H1 (cell line): ENCODE results near the gene TNS4.

Source experiments
- EP300 ChIP-seq, 2 experiments: IDR thresholded peaks; 1 replicate in 1 of 2; 2 replicates in 1 of 2; pipeline ENCODE4 v1.6.1; 2011 to 2012; ENCODE audit warnings: low read depth in 2 of 2, low read length in 2 of 2, mild to moderate bottlenecking in 2 of 2, borderline replicate concordance in 1 of 2, inconsistent platforms in 1 of 2, moderate library complexity in 1 of 2
- POLR2A ChIP-seq, 2 experiments: IDR thresholded peaks; 1 replicate in 1 of 2; 2 replicates in 1 of 2; pipeline ENCODE4 v1.6.1; 2011; ENCODE audit warnings: low read depth in 2 of 2, low read length in 2 of 2, mild to moderate bottlenecking in 2 of 2; ENCODE audit errors: control extremely low read depth in 1 of 2
- POLR2AphosphoS5 ChIP-seq: IDR thresholded peaks from 2 replicates; pipeline ENCODE4 v1.6.1; 2011; ENCODE audit warnings: low read depth, low read length
- SP4 ChIP-seq: IDR thresholded peaks from 2 replicates; pipeline ENCODE4 v1.6.1; 2012; ENCODE audit warnings: low read length, inconsistent platforms
- YY1 ChIP-seq: IDR thresholded peaks from 2 replicates; pipeline ENCODE4 v1.6.1; 2011; ENCODE audit warnings: low read depth, mild to moderate bottlenecking, low read length
- TF ChIP-seq, protein P1 (sequence below), 3 experiments: IDR thresholded peaks; 1 replicate in 2 of 3; 2 replicates in 1 of 3; pipeline versions ENCODE4 v1.5.1 to v1.6.1; 2011; ENCODE audit warnings: low read length in 3 of 3, mild to moderate bottlenecking in 3 of 3, inconsistent platforms in 2 of 3, low read depth in 1 of 3, moderate library complexity in 1 of 3; ENCODE audit not compliant: insufficient read depth in 1 of 3; ENCODE audit errors: control extremely low read depth in 1 of 3

DNA sequence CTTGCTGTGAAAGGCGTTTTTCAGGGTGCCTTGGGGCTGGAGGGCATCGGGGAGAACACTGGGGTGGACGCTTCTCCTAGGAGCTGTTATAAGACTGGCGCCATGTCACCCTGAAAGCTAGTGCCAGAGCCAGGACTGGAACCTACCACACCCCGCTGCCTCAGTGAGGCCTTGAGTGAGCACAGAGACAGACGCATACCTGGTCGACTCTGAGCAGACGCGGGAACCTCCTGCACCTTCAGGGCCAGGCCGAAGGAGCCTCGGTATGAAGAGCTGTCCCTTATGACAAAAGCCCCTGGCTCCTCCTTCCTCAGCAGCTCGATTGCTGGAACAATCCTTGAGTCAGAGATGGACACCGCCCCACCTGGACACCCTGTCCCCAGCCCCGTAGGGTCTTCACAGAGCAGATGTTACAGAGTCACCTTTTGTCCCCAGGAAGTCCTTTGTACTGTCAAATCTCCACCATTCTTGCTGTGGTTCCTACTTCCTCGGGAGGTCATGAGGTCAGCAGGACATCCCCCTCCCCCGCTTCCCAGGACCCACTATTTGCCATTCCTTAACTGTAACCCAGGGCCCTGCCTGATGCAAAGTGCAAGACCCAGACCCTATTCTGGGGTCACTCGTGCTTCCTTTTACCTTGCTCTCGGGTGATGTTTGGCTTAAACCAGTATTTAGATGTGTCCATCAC is 17.0 kb downstream of the TNS4 start:
- no peak for TF ChIP-seq POLR2AphosphoS5
- TF ChIP-seq EP300 (IDR thresholded peaks at IDR 0.05; ENCODE audit: borderline replicate concordance in 1 of 2, low read depth in 2 of 2, low read length in 2 of 2), result no peak
- TF ChIP-seq, protein P1, sequence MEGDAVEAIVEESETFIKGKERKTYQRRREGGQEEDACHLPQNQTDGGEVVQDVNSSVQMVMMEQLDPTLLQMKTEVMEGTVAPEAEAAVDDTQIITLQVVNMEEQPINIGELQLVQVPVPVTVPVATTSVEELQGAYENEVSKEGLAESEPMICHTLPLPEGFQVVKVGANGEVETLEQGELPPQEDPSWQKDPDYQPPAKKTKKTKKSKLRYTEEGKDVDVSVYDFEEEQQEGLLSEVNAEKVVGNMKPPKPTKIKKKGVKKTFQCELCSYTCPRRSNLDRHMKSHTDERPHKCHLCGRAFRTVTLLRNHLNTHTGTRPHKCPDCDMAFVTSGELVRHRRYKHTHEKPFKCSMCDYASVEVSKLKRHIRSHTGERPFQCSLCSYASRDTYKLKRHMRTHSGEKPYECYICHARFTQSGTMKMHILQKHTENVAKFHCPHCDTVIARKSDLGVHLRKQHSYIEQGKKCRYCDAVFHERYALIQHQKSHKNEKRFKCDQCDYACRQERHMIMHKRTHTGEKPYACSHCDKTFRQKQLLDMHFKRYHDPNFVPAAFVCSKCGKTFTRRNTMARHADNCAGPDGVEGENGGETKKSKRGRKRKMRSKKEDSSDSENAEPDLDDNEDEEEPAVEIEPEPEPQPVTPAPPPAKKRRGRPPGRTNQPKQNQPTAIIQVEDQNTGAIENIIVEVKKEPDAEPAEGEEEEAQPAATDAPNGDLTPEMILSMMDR (IDR thresholded peaks at IDR 0.05; ENCODE audit: control extremely low read depth in 1 of 3, insufficient read depth in 1 of 3, low read depth in 1 of 3, low read length in 3 of 3), result no peak
- TF ChIP-seq POLR2A (IDR thresholded peaks at IDR 0.05; ENCODE audit: control extremely low read depth in 1 of 2, low read depth in 2 of 2, low read length in 2 of 2), result no peak
- TF ChIP-seq SP4, result no peak
- no peak for TF ChIP-seq YY1
